Coronary artery (tissue), 2 donors: Measurements from ENCODE around the gene SLF2.

Experiments
- DNase-seq: peaks from one replicate; pipeline ENCODE4 v3.0.0-alpha.2; 2017; ENCODE audit warnings: low spot score
- H3K27ac ChIP-seq, 2 donors: fragments of 200-600 bp; sonication (generic); one replicate each; pipeline ENCODE4 v1.5.1; 2016 to 2019
- H3K4me3 ChIP-seq: fragments of 200-600 bp; sonication (generic); 2 replicates; pipeline ENCODE4 v1.5.1; 2016; ENCODE audit warnings: mild to moderate bottlenecking, moderate library complexity
- TF ChIP-seq, protein P1 (sequence below): fragments of 200-600 bp; sonication (generic); IDR thresholded peaks from one replicate; pipeline ENCODE4 v1.5.1; 2019; ENCODE audit warnings: antibody characterized with exemption

The SLF2 gene

DNA sequence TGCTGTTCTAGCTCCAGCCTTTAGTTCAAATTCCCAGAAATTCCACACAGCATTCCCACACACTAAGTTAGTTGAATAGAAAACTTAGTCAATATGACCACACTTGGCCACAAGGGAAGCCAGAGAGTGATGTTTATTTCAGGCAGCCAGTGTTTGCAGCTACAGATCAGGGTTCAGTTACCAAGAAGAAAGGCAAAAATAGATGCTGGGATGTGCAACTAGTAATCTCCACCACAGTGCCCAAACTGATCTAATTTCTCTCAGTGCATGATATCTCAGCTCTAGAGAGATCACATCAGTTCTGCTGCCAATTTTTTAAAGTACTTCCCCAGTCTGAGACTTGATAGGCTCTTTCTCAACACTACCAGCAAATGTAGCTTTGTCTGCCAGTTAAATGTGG, 17.6 kb downstream of the SLF2 start:
- TF ChIP-seq, protein P1, sequence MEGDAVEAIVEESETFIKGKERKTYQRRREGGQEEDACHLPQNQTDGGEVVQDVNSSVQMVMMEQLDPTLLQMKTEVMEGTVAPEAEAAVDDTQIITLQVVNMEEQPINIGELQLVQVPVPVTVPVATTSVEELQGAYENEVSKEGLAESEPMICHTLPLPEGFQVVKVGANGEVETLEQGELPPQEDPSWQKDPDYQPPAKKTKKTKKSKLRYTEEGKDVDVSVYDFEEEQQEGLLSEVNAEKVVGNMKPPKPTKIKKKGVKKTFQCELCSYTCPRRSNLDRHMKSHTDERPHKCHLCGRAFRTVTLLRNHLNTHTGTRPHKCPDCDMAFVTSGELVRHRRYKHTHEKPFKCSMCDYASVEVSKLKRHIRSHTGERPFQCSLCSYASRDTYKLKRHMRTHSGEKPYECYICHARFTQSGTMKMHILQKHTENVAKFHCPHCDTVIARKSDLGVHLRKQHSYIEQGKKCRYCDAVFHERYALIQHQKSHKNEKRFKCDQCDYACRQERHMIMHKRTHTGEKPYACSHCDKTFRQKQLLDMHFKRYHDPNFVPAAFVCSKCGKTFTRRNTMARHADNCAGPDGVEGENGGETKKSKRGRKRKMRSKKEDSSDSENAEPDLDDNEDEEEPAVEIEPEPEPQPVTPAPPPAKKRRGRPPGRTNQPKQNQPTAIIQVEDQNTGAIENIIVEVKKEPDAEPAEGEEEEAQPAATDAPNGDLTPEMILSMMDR, result no peak
- H3K4me3 ChIP-seq, result no peak overlapping the region
- H3K27ac ChIP-seq, result no peak overlapping the region
- DNase-seq, result no peak

DNA sequence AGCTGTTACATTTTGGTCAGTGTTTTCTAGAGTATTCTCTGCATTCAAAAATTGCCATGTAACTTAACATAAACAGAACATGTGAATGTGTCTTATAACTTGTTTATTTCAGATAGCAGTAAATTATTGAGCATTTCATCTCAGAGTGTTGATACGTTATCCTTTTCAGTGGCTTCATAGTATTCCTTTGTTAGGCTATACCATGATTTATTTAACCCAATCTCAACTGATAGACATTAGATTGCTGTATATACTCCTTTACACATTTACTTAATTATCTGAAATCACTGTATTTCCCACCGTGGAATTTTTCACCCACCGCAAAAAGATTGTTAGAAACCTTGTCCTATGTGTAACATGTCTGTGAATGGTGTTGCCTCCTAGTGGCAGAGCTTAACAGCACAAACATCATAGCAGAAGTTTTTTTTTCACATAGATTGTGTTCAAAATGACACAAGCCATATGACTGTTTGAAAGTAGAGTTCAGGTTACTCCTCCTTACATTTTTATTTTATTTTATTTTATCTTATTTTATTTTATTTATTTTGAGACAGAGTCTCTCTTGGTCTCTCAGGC, 21.4 kb downstream of the SLF2 start:
- TF ChIP-seq, protein P1, result no peak
- no peak for DNase-seq
- H3K27ac ChIP-seq, result no peak overlapping the region
- no peak overlapping the region for H3K4me3 ChIP-seq

DNA sequence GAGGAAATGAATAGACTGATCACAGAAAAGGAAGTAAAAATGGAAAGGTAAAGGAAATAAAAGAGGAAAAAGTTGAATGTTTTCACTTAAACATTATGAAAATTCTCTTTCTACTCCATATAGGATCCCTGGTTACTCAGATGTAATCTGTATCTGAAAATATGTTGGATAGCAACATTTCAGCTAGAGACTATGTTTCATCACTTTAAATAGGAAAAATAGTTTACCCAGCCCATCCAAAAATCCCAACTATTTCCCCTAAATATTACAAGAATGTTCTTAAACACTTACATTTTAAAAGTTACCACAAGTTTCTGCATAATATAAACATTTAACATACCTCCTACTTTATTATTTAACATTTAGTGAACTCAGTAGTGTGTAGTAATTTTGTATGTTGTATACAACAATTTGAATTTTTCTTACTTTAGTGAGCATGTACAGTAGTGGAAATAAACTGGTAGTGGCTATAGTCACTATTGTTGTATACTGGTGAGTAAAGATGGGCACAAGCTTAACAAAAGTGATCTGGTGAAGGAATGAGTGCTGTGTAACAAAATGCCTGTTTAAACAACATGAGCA, 27.1 kb downstream of the SLF2 start:
- DNase-seq, result no peak
- H3K27ac ChIP-seq, result no peak overlapping the region
- TF ChIP-seq, protein P1, result no peak
- no peak overlapping the region for H3K4me3 ChIP-seq

DNA sequence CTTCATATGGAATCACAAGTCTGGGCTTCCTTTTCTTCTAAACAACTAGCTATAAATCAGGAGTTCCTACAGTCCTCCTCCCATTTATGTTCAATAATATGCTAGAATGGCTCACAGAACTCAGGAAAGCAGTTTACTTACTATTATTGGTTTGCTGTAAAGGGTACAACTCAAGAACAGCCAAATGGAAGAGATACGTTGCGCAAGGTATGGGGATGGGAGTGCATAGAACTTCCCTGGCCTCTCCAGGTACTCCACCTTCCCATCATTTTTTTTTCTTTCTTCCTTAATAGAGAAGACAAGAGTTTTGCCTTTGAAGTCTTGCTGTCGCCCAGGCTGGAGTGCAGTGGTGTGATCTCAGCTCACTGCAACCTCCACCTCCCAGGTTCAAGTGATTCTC, 29.5 kb downstream of the SLF2 start:
- H3K4me3 ChIP-seq, result no peak overlapping the region
- TF ChIP-seq, protein P1, result no peak
- no peak overlapping the region for H3K27ac ChIP-seq
- no peak for DNase-seq

DNA sequence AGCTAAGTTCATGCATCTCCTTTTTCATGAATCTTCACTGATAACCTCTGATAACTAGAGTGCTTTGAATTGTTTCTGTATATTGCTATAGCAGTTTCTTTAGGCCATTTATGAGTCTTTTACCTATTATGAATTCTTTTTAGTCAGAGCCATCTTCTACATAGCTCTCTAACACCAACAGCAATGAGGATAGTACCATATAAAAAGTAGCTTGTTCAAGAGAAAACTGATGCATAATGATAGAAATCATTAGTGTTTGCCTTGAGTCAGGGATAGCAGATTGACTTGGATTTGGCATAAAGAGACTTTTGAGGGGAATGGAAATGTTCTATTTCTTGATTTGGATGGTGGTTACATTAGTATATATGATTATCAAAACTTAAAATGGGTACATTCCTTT, 30.7 kb downstream of the SLF2 start:
- no peak overlapping the region for H3K27ac ChIP-seq
- DNase-seq, result no peak
- TF ChIP-seq, protein P1, result no peak
- H3K4me3 ChIP-seq, result no peak overlapping the region

DNA sequence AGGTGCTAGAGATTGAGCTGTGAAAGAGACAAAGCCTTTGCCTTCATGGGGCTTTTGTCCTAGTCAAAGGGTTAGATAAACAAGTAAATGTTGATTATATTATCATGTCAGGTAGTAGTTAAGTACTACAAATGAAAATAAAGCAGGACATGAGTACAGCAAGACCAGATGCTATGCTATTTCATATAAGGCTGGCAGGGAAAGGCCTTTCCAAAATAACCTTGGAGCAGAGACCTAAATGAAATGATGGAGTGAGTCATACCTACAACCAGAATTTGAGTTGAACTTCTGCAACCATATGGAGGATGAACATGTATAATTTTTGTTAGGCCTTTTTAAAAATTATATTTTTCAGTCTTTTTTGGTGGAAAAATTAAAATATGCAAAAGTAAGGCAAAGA, 33.0 kb downstream of the SLF2 start:
- TF ChIP-seq, protein P1, result no peak
- no peak for DNase-seq
- Histone ChIP-seq H3K4me3 (no peak overlapping the region), H3K27ac (no peak overlapping the region)

DNA sequence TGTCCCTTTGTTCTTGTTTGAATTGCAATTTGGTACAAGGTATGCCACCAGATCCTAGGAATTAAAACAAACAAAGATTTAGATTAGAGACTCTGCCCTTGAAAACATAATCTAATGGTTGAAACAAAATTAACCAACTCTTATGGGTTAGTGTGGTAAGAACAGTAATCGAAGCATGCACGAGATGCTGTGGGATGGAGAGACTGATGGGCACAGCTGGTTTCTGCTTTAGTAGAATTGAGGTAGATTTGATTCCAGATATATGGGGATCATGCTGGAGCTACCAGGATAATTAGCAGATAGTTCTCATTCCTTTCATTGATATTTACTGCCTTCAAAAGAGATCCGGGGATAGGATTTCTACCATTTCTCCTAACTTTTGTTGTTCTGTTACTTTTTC, 36.2 kb downstream of the SLF2 start:
- TF ChIP-seq, protein P1, result no peak
- no peak overlapping the region for H3K27ac ChIP-seq

More for the DNA sequence above, 36.2 kb downstream of the SLF2 start:
- H3K4me3 ChIP-seq, result no peak overlapping the region
- no peak for DNase-seq
